DLD1 (cell line): ENCODE measurements around the gene CARD8.

ENCODE experiments used
- in situ Hi-C: cut with HindIII; loops from 2 replicates; pipeline ENCODE4 v1.10.0; 2017; ENCODE audit warnings: low sequenced_read_pairs

CARD8 gene

GRCh38 chr19:48175578-48175977 lies 80.1 kb downstream of the CARD8 start:
- in situ Hi-C loops = no loop called here

DNA sequence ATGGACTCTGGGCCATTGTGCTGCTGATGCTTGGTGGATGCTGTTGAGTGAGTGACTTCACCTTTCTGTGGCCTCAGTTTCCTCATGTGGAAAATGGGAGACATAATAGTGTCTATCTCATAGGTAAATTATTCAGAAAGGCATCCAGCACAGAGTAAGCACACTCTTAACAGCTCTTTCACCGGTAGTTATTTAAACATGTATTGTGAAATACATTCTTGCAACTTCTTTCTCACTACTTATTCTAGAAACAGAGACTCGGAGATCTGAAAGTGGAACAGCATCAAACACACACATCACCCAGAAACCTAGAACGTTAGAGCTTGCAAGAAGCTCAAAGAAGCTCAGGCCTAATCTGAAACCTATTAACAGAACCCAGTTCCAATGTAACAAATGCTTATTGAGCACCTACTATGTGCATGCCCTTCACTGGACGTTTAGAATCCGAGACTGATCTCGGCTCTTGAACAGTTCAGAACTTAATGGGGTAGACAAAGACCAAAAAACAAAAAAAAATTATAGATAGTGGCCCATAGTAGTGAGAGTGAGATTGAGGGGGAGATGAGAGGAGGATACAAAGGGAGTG lies 81.2 kb downstream of the CARD8 start:
- in situ Hi-C loops = no loop called here

GRCh38 chr19:48171710-48172109 lies 84.0 kb downstream of the CARD8 start:
- in situ Hi-C loops = no loop called here

DNA sequence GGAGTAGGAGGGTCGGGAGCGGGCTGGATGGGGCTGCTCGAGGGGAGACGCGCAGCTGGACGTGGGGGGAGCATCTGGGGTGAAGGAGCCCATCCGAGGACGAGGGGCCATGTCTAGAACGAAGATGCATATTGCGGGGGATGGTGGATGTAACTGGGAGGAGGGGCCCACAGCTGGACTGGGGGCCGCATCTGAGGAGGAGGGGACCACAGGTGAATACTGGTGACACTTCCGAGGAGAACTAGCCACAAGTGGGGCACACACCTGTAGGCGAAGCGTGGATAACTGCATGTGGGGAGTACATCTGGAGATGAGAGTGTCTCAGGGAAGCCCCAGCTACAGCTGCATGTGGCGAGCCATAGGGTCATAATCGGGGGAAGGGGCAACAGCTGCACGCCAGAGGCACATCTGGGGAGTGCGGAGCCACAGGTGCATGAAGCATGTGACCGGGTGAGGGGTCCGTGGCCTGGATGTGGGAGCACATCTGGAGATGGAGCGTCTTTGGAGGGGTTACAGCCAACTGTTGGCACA lies 84.8 kb downstream of the CARD8 start:
- in situ Hi-C loops = no loop called here

- in situ Hi-C loops = no loop called here
These were observed 85.5 kb downstream of the CARD8 start, which contains the start of the genes LIG1 and ZSWIM9 for GRCh38 chr19:48169939-48170803. Gene LIG1, minus strand, starts transcription at chr19:48170344. Its CDS starts 4,778 bp downstream, at chr19:48165566. Gene ZSWIM9, plus strand, starts transcription at chr19:48170680. Its CDS starts 1,123 bp downstream, at chr19:48171803.

DNA sequence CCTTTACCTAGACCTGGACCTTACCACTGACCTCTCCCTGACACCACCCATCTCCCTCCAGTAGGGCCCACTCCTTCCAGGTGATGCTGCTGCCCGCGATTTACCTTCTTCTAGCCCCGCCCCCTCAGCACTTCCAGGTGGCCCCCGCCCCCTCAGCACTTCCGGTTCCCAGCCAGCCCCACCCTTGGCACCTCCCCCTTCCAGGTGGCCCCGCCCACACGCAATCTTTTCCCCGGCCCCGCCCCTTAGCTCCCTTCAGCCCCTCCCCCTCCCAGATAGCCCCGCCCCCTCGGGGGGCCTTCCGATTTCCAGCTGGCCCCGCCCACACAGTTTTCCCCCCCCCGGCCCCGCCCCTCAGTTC lies 86.2 kb downstream of the CARD8 start:
- in situ Hi-C loops = no loop called here

DNA sequence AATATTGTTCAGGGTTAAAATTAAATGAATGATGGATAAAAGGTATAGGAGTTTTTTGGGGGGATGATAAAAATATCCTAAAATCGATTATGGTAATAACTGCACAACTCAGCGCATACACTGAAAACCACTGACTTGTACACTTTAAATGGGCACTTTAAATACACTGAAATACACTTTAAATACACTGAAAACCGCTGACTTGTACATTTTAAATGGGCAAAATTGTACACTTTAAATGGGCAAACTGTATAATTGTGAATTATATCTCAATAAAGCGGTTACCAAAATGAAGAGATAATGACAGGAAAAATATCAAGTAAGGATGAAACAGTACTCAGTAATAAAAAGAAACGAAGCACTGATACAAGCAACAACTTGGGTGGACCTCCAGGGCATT lies 87.0 kb downstream of the CARD8 start:
- in situ Hi-C loops = no loop called here

- in situ Hi-C loops = no loop called here
These were observed 97.4 kb downstream of the CARD8 start for GRCh38 chr19:48158210-48158790.
